G401.6 (cell line): ENCODE measurements around the gene DOC2A.
"Not testable (repeated sequence)": the region's sequence is repeated elsewhere in the genome, so short reads cannot be mapped to it uniquely, and the experiment has no call there.

Experiments used
- FAIRE-seq: peaks from 2 replicates; lab custom pipeline; 2012; peaks lifted over from hg19 to GRCh38; lab: Jason Lieb, UNC

DOC2A gene

GRCh38 chr16:29972992-29973383 is 37.8 kb downstream of the DOC2A start:
- no peak for FAIRE-seq

- FAIRE-seq: no peak
These were observed 38.3 kb downstream of the DOC2A start for GRCh38 chr16:29972500-29972899.

- no peak for FAIRE-seq
These were observed 39.5 kb downstream of the DOC2A start for GRCh38 chr16:29971304-29971703.

- no peak for FAIRE-seq
These were observed 42.6 kb downstream of the DOC2A start for GRCh38 chr16:29968205-29968604.

GRCh38 chr16:29963021-29963743 is 47.6 kb downstream of the DOC2A start:
- FAIRE-seq: no peak

- no peak for FAIRE-seq
These were observed 48.4 kb downstream of the DOC2A start for GRCh38 chr16:29962344-29962994.

- no peak for FAIRE-seq
These were observed 49.1 kb downstream of the DOC2A start, which contains the start of gene TMEM219 for GRCh38 chr16:29961479-29962343. TSS of gene TMEM219 (plus strand) at chr16:29962079. CDS start at chr16:29963144, 1,065 bp downstream.

GRCh38 chr16:29961127-29961478 is 49.7 kb downstream of the DOC2A start:
- FAIRE-seq: no peak

- FAIRE-seq: not testable (repeated sequence)
These were observed 51.0 kb downstream of the DOC2A start for GRCh38 chr16:29959821-29960220.

- FAIRE-seq: no peak
These were observed 51.5 kb downstream of the DOC2A start for GRCh38 chr16:29959293-29959692.

GRCh38 chr16:29958756-29959155 is 52.1 kb downstream of the DOC2A start:
- FAIRE-seq: no peak
